ENCODE results near the gene SLIT3. TPM values are rescaled to one million over a fixed set of nuclear protein-coding genes. Genes with fewer than 3 reads are reported as not detected.

Gene SLIT3
- total and polyA plus RNA-seq, 9 of the 15 experiments (the other 6 are each of a cell fraction or from before 2014, with no cell fraction given): 0.01 to 0.04 TPM; not detected in 7

DNA sequence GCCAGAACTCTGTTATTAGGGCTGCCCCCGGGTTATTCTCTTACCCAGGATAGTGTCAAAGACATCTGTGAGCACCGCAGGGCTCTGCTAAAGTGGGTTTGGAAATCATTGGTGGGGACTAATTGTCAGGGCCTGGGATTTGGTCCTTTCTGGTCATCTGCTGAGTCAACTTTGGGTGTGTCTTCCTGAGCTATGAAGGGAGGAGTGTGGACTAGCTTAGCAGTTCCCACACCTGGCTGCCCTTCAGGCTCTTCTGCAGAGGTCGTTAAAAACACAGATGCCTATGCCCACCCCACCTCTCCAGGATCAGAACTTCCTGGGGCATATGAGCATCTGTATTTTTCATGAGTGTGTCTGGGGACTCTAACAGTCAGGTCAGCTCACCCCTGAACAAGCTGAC lies 352.2 kb downstream of the SLIT3 start:
- no peak for TF ChIP-seq SIN3B (IDR thresholded peaks at IDR 0.05; ENCODE audit: low read depth)
- TF ChIP-seq, protein P1, sequence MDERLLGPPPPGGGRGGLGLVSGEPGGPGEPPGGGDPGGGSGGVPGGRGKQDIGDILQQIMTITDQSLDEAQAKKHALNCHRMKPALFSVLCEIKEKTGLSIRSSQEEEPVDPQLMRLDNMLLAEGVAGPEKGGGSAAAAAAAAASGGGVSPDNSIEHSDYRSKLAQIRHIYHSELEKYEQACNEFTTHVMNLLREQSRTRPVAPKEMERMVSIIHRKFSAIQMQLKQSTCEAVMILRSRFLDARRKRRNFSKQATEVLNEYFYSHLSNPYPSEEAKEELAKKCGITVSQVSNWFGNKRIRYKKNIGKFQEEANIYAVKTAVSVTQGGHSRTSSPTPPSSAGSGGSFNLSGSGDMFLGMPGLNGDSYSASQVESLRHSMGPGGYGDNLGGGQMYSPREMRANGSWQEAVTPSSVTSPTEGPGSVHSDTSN (CRISPR knock-in tag; IDR thresholded peaks at IDR 0.05; ENCODE audit: low read depth): no peak
- TF ChIP-seq, protein P1 (tag; conservative IDR thresholded peaks at IDR 0.05; ENCODE audit: low read depth): no peak
- no peak for TF ChIP-seq MAFF (IDR thresholded peaks at IDR 0.05; ENCODE audit: low read length)
- TF ChIP-seq MYNN (IDR thresholded peaks at IDR 0.05): no peak
- no peak for TF ChIP-seq MYNN (CRISPR knock-in tag; IDR thresholded peaks at IDR 0.05)
- TF ChIP-seq, protein P2, sequence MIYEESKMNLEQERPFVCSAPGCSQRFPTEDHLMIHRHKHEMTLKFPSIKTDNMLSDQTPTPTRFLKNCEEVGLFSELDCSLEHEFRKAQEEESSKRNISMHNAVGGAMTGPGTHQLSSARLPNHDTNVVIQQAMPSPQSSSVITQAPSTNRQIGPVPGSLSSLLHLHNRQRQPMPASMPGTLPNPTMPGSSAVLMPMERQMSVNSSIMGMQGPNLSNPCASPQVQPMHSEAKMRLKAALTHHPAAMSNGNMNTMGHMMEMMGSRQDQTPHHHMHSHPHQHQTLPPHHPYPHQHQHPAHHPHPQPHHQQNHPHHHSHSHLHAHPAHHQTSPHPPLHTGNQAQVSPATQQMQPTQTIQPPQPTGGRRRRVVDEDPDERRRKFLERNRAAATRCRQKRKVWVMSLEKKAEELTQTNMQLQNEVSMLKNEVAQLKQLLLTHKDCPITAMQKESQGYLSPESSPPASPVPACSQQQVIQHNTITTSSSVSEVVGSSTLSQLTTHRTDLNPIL (CRISPR knock-in tag; IDR thresholded peaks at IDR 0.05): no peak
- TF ChIP-seq KDM2B (CRISPR knock-in tag; IDR thresholded peaks at IDR 0.05): no peak
- intact Hi-C loops (cut with micrococcal nuclease): no loop called here
- no peak for ATAC-seq

More for the DNA sequence above, 352.2 kb downstream of the SLIT3 start:
- H3K4me2 ChIP-seq (ENCODE audit: insufficient read depth, low read length): no peak overlapping the region
- no peaks in the 10 kb centered on the region for H3K36me3 ChIP-seq (ENCODE audit: control insufficient read depth, insufficient read depth, low read length)
- H3K27ac ChIP-seq (ENCODE audit: extremely low read depth, low read depth, low read length): no peak overlapping the region
- DNase-seq (ENCODE audit: extremely low read depth in 1 of 4, low spot score in 3 of 4) (no peak), FAIRE-seq (no peak)
- in situ Hi-C loops (cut with MboI): no loop called here
- 0% methylated on average over 3 of the region's 3 CpGs for WGBS (ENCODE audit: insufficient coverage, low coverage, missing lambda C conversion rate)
- POLR2A ChIA-PET: interaction anchor here (0.7 to 0.9 kb wide), 2 partner anchors 86 to 241 kb away, joined by 4 read pairs; no protein-coding TSS in a partner anchor
- H4K20me1 ChIP-seq (replicated peaks; ENCODE audit: control insufficient read depth, insufficient read depth, low read length): no peaks in the 10 kb centered on the region
- peaks cover 0 to 11% of the 10 kb centered on the region in 2 experiments; a peak in 1 of 5 replicates for H3K27me3 ChIP-seq (ENCODE audit: control insufficient read depth in 2 of 2, insufficient read depth in 2 of 2, low read length in 2 of 2)
- H3K9me3 ChIP-seq (replicated peaks; ENCODE audit: control insufficient read depth, insufficient read depth, low read depth, low read length): no peaks in the 10 kb centered on the region
- H3K79me2 ChIP-seq (ENCODE audit: control insufficient read depth, insufficient read depth, low read length): no peaks in the 10 kb centered on the region
- no peak overlapping the region for H2AFZ ChIP-seq (ENCODE audit: low read depth, low read length)
- H3K9ac ChIP-seq (ENCODE audit: insufficient read depth in 1 of 2, low read depth in 2 of 2, low read length in 2 of 2): no peak overlapping the region
- H3K4me3 ChIP-seq: no peak overlapping the region
- no peaks in the 10 kb centered on the region for H3K9me1 ChIP-seq (ENCODE audit: control insufficient read depth, insufficient read depth, low read length)
- BruUV-seq (replicated peaks): no TSS peak
- H3K4me1 ChIP-seq (replicated peaks in 1 of 2; ENCODE audit: control insufficient read depth in 2 of 2, insufficient read depth in 2 of 2, low read length in 2 of 2): no peaks in the 10 kb centered on the region
- CTCF ChIA-PET (ENCODE audit: low intra/inter-chr PET ratio): no interaction called here
